OCI-LY3 (cell line): Measurements from ENCODE around the gene TMEM239.

Source experiments
- H2AFZ ChIP-seq: fragments of 200-600, 300-600 bp; shearing (Covaris generic); 2 replicates; pipeline ENCODE4 v1.6.0; 2014; ENCODE audit warnings: antibody characterized with exemption, low read depth, low read length
- H3K27ac ChIP-seq: fragments of 200-600, 300-600 bp; sonication (generic); 2 replicates; pipeline ENCODE4 v1.5.1; 2014; ENCODE audit warnings: mild to moderate bottlenecking, low read length, moderate library complexity, mixed read lengths
- H3K27me3 ChIP-seq: fragments of 200-600, 300-600 bp; sonication (generic); 2 replicates; pipeline ENCODE4 v1.6.1; 2014; ENCODE audit warnings: low read depth, low read length, mixed read lengths
- H3K36me3 ChIP-seq: fragments of 200-600, 300-600 bp; sonication (generic); replicated peaks from 2 replicates; pipeline ENCODE3; 2014; ENCODE audit warnings: low read depth, low read length, mixed read lengths
- H3K4me1 ChIP-seq: fragments of 300-600, 200-600 bp; sonication (generic); 2 replicates; pipeline ENCODE4 v1.6.1; 2014; ENCODE audit warnings: low read length, mixed read lengths
- H3K4me2 ChIP-seq: fragments of 200-600, 300-600 bp; sonication (generic); 2 replicates; pipeline ENCODE4 v1.6.1; 2014; ENCODE audit warnings: low read length, mixed read lengths
- H3K4me3 ChIP-seq: fragments of 300-600, 200-600 bp; sonication (generic); 2 replicates; pipeline ENCODE4 v1.5.1; 2014; ENCODE audit warnings: antibody characterized with exemption, mild to moderate bottlenecking, low read length, moderate library complexity
- H3K79me2 ChIP-seq: fragments of 300-600, 200-600 bp; shearing (Covaris generic); 2 replicates; pipeline ENCODE4 v1.6.1; 2014; ENCODE audit warnings: mild to moderate bottlenecking, low read length, mixed read lengths
- H3K9ac ChIP-seq: fragments of 300-600, 200-600 bp; shearing (Covaris generic); 2 replicates; pipeline ENCODE4 v1.6.0; 2014; ENCODE audit warnings: mild to moderate bottlenecking, low read length, moderate library complexity
- H3K9me3 ChIP-seq: fragments of 200-600, 300-600 bp; shearing (Covaris generic); 2 replicates; pipeline ENCODE4 v1.6.1; 2014; ENCODE audit warnings: low read length, mixed read lengths; ENCODE audit not compliant: insufficient read depth
- H4K20me1 ChIP-seq: fragments of 200-600, 300-600 bp; sonication (generic); 2 replicates; pipeline ENCODE4 v1.6.1; 2016; ENCODE audit warnings: low read length, mixed read lengths; ENCODE audit not compliant: insufficient read depth
- EZH2phosphoT487 ChIP-seq: fragments of 200-600 bp; shearing (Covaris generic); IDR thresholded peaks from 2 replicates; pipeline ENCODE4 v1.6.1; 2018; ENCODE audit warnings: antibody characterized with exemption, mixed run types, low read depth
- TF ChIP-seq, protein P1 (sequence below): fragments of 200-600, 300-600 bp; sonication (generic); IDR thresholded peaks from 2 replicates; pipeline ENCODE4 v1.5.1; 2014; ENCODE audit warnings: antibody characterized with exemption, low read length, low read depth

Gene TMEM239

GRCh38 chr20:2815242-2815900, 793 bp upstream of the TMEM239 start:
- Histone ChIP-seq H3K9me3 (peaks cover 6% of the 10 kb centered on the region), H2AFZ (no peak overlapping the region), H3K27me3 (peaks cover 8% of the 10 kb centered on the region; the same call in 1 of the 2 replicates), H3K4me2 (no peak overlapping the region), H3K9ac (no peak overlapping the region), H3K27ac (no peak overlapping the region), H3K36me3 (no peaks in the 10 kb centered on the region), H4K20me1 (no peaks in the 10 kb centered on the region), H3K4me3 (no peak overlapping the region), H3K4me1 (no peaks in the 10 kb centered on the region), H3K79me2 (no peaks in the 10 kb centered on the region)
- no peak for TF ChIP-seq EZH2phosphoT487
- TF ChIP-seq, protein P1, sequence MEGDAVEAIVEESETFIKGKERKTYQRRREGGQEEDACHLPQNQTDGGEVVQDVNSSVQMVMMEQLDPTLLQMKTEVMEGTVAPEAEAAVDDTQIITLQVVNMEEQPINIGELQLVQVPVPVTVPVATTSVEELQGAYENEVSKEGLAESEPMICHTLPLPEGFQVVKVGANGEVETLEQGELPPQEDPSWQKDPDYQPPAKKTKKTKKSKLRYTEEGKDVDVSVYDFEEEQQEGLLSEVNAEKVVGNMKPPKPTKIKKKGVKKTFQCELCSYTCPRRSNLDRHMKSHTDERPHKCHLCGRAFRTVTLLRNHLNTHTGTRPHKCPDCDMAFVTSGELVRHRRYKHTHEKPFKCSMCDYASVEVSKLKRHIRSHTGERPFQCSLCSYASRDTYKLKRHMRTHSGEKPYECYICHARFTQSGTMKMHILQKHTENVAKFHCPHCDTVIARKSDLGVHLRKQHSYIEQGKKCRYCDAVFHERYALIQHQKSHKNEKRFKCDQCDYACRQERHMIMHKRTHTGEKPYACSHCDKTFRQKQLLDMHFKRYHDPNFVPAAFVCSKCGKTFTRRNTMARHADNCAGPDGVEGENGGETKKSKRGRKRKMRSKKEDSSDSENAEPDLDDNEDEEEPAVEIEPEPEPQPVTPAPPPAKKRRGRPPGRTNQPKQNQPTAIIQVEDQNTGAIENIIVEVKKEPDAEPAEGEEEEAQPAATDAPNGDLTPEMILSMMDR, result no peak

- TF ChIP-seq, protein P1, result no peak
- TF ChIP-seq EZH2phosphoT487, result no peak
- no peak overlapping the region for H2AFZ ChIP-seq
- no peak overlapping the region for H3K9ac ChIP-seq
- no peak overlapping the region for H3K27ac ChIP-seq
- no peaks in the 10 kb centered on the region for H4K20me1 ChIP-seq
- H3K4me3 ChIP-seq, result no peak overlapping the region
- H3K4me1 ChIP-seq, result no peaks in the 10 kb centered on the region
- peaks cover 8% of the 10 kb centered on the region; the same call in 1 of the 2 replicates for H3K27me3 ChIP-seq
- H3K36me3 ChIP-seq, result no peaks in the 10 kb centered on the region
- H3K79me2 ChIP-seq, result no peaks in the 10 kb centered on the region
- H3K9me3 ChIP-seq, result peaks cover 6% of the 10 kb centered on the region
- H3K4me2 ChIP-seq, result no peak overlapping the region
Measured at GRCh38 chr20:2816583-2817340, 598 bp downstream of the TMEM239 start.

DNA sequence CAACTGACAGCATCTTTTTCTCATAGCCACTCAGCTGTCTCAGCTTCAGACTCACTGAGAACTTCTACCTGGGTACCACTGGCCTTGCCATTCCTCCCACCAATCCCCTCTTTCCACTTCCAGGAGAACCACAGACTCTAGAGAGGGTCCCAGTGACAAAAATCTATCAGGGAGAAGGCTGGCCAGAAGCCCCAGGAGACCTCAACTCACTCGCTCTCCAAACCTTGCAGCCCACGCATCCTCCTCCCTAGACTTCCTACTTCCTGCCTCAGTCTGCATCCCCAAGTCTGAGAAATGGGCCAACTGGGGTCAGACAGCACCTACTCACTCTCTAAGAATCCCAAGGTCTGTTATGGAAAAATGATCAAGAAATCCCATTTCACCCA, 1.2 kb downstream of the TMEM239 start:
- Histone ChIP-seq H2AFZ (no peak overlapping the region), H3K4me1 (no peaks in the 10 kb centered on the region)

More for the DNA sequence above, 1.2 kb downstream of the TMEM239 start:
- no peak for TF ChIP-seq EZH2phosphoT487
- TF ChIP-seq, protein P1, result no peak
- Histone ChIP-seq H3K27me3 (peaks cover 3% of the 10 kb centered on the region; the same call in 1 of the 2 replicates), H3K9ac (no peak overlapping the region), H3K4me3 (no peak overlapping the region), H3K27ac (no peak overlapping the region), H4K20me1 (no peaks in the 10 kb centered on the region), H3K79me2 (no peaks in the 10 kb centered on the region), H3K36me3 (no peaks in the 10 kb centered on the region), H3K4me2 (no peak overlapping the region), H3K9me3 (peaks cover 1% of the 10 kb centered on the region; the same call in 1 of the 2 replicates)
